ENCODE data around the gene VPS52. TPM values are rescaled to one million over a fixed set of nuclear protein-coding genes. Genes with fewer than 3 reads are reported as not detected.
A peak's percentile ranks its signal among the peaks of the same experiment; 100 is the strongest.

VPS52 gene
- total and polyA plus RNA-seq, 9 of the 15 experiments (the other 6 are each of a cell fraction or from before 2014, with no cell fraction given): 24.4 to 103 (median 40.2) TPM

GRCh38 chr6:33201147-33201545 is 70.5 kb downstream of the VPS52 start (continued):
- TF ChIP-seq XRCC3 (IDR thresholded peaks at IDR 0.05) (no peak), ZNF121 (CRISPR knock-in tag; conservative IDR thresholded peaks at IDR 0.05) (no peak), EWSR1 (IDR thresholded peaks at IDR 0.05; ENCODE audit: borderline replicate concordance, low read depth, partially characterized antibody) (no peak), PTBP1 (IDR thresholded peaks at IDR 0.05; ENCODE audit: low read depth, low read length) (no peak), SIN3A (IDR thresholded peaks at IDR 0.05; ENCODE audit: borderline replicate concordance in 2 of 2, control insufficient read depth in 1 of 2, low read depth in 2 of 2, low read length in 2 of 2) (peak; percentile 70 to 71; a peak in 3 of 4 replicates), ELF1 (tag; IDR thresholded peaks at IDR 0.05) (no peak), HOXB6 (CRISPR knock-in tag; IDR thresholded peaks at IDR 0.05; ENCODE audit: borderline replicate concordance) (no peak), XRCC5 (IDR thresholded peaks at IDR 0.05; ENCODE audit: low read depth, low read length) (no peak), FOXP1 (CRISPR knock-in tag; IDR thresholded peaks at IDR 0.05) (no peak), BRD9 (IDR thresholded peaks at IDR 0.05; ENCODE audit: low read depth, partially characterized antibody) (peak; percentile 91), FOS (IDR thresholded peaks at IDR 0.05; ENCODE audit: extremely low read depth, insufficient read length) (no peak), TBL1XR1 (IDR thresholded peaks at IDR 0.05; ENCODE audit: low read length in 2 of 2) (no peak), NFYB (IDR thresholded peaks at IDR 0.05; ENCODE audit: extremely low read depth, insufficient read length) (no peak), ZSCAN32 (CRISPR knock-in tag; IDR thresholded peaks at IDR 0.05) (no peak), PCBP1 (IDR thresholded peaks at IDR 0.05; ENCODE audit: low read depth, low read length, poor library complexity, severe bottlenecking) (no peak), ZZZ3 (IDR thresholded peaks at IDR 0.05) (0 out of 2 replicates have a peak, but pooled peaks have one; percentile 30), MCM7 (IDR thresholded peaks at IDR 0.05) (no peak), ARNT (IDR thresholded peaks at IDR 0.05) (peak; percentile 0 to 41; a peak in 1 of 4 replicates), NRF1 (conservative IDR thresholded peaks at IDR 0.05 in 1 of 2, IDR thresholded peaks at IDR 0.05 in 1 of 2) (no peak), HDGF (IDR thresholded peaks at IDR 0.05) (0 out of 2 replicates have a peak, but pooled peaks have one; percentile 70), IFI16 (CRISPR knock-in tag; IDR thresholded peaks at IDR 0.05) (no peak), YY1 (IDR thresholded peaks at IDR 0.05; ENCODE audit: borderline replicate concordance in 1 of 3, control insufficient read depth in 1 of 3, extremely low read depth in 1 of 3, insufficient read depth in 3 of 3, insufficient read length in 1 of 3, insufficient replicate concordance in 2 of 3, low read depth in 1 of 3, low read length in 2 of 3) (no peak), NONO (IDR thresholded peaks at IDR 0.05; ENCODE audit: low read depth in 2 of 2, low read length in 1 of 2) (no peak), ETV6 (IDR thresholded peaks at IDR 0.05; ENCODE audit: borderline replicate concordance in 1 of 2, low read depth in 2 of 2, low read length in 1 of 2) (no peak), ETV6 (CRISPR knock-in tag; IDR thresholded peaks at IDR 0.05; ENCODE audit: borderline replicate concordance) (no peak), ATF6 (CRISPR knock-in tag; IDR thresholded peaks at IDR 0.05) (no peak), ETV5 (CRISPR knock-in tag; IDR thresholded peaks at IDR 0.05; ENCODE audit: low read depth) (no peak)
